ENCODE data around the gene EYA2.

Gene EYA2

GRCh38 chr20:47013606-47014005 is 119.0 kb downstream of the EYA2 start:
- Histone ChIP-seq H3K27ac (no peak overlapping the region), H3K9me3 (no peaks in the 10 kb centered on the region)
- intact Hi-C loops (cut with DNase I; ENCODE audit: low total_unique reads), result no loop called here

GRCh38 chr20:47016068-47016664 is 121.5 kb downstream of the EYA2 start:
- Histone ChIP-seq H3K27me3 (peaks cover 0 to 24% of the 10 kb centered on the region in 2 donors), H3K27ac (no peak overlapping the region), H3K36me3 (no peaks in the 10 kb centered on the region), H3K4me1 (peaks cover 0 to 3% (median 0%) of the 10 kb centered on the region in 4 donors), H3K9me3 (no peaks in the 10 kb centered on the region), H3K4me3 (no peak overlapping the region)
- no peak for DNase-seq
- no peak for TF ChIP-seq CTCF (IDR thresholded peaks at IDR 0.05)
- intact Hi-C loops (cut with DNase I; ENCODE audit: low total_unique reads), result no loop called here

More at GRCh38 chr20:47013606-47014005, 119.0 kb downstream of the EYA2 start:
- Histone ChIP-seq H3K4me1 (no peaks in the 10 kb centered on the region), H3K36me3 (peaks cover 0 to 4% (median 0%) of the 10 kb centered on the region in 3 donors), H3K4me3 (no peak overlapping the region), H3K27me3 (peaks cover 0 to 25% of the 10 kb centered on the region in 2 donors)
- no peak for TF ChIP-seq CTCF (IDR thresholded peaks at IDR 0.05)
- DNase-seq, result no peak

- DNase-seq, result no peak
- Histone ChIP-seq H3K4me1 (peaks cover 0 to 3% (median 0%) of the 10 kb centered on the region in 4 donors), H3K27ac (no peak overlapping the region), H3K9me3 (no peaks in the 10 kb centered on the region), H3K4me3 (no peak overlapping the region), H3K36me3 (no peaks in the 10 kb centered on the region), H3K27me3 (peaks cover 0 to 22% of the 10 kb centered on the region in 2 donors)
- intact Hi-C loops (cut with DNase I; ENCODE audit: low total_unique reads), result no loop called here
- TF ChIP-seq CTCF (IDR thresholded peaks at IDR 0.05), result no peak
Observed at GRCh38 chr20:47018381-47018780, 123.7 kb downstream of the EYA2 start.

GRCh38 chr20:47019121-47019824 is 124.6 kb downstream of the EYA2 start:
- TF ChIP-seq CTCF (IDR thresholded peaks at IDR 0.05), result no peak
- Histone ChIP-seq H3K4me1 (peaks cover 0 to 3% (median 0%) of the 10 kb centered on the region in 4 donors), H3K4me3 (no peak overlapping the region), H3K27me3 (peaks cover 0 to 17% of the 10 kb centered on the region in 2 donors), H3K36me3 (no peaks in the 10 kb centered on the region), H3K9me3 (no peaks in the 10 kb centered on the region), H3K27ac (no peak overlapping the region)
- intact Hi-C loops (cut with DNase I; ENCODE audit: low total_unique reads), result no loop called here
- DNase-seq, result no peak

GRCh38 chr20:47020231-47020630 is 125.6 kb downstream of the EYA2 start:
- no peak for DNase-seq
- H3K36me3 ChIP-seq, result no peaks in the 10 kb centered on the region
- peaks cover 0 to 17% of the 10 kb centered on the region in 2 donors for H3K27me3 ChIP-seq
- no peak for TF ChIP-seq CTCF (IDR thresholded peaks at IDR 0.05)
- H3K4me1 ChIP-seq, result peaks cover 0 to 3% (median 0%) of the 10 kb centered on the region in 4 donors
- H3K4me3 ChIP-seq, result no peak overlapping the region
- H3K9me3 ChIP-seq, result no peaks in the 10 kb centered on the region
- intact Hi-C loops (cut with DNase I; ENCODE audit: low total_unique reads), result no loop called here
- H3K27ac ChIP-seq, result no peak overlapping the region

All from tibial artery (tissue), 4 donors.